NCI-H1417 (cell line): ENCODE results near the gene EDN2.

Experiments used
- DNase-seq, 3 experiments: peaks; one replicate each; lab custom pipeline; 2025; lab: John Stamatoyannopoulos, UW

EDN2 gene

GRCh38 chr1:41498804-41499203, 14.3 kb upstream of the EDN2 start:
- DNase-seq: no peak

GRCh38 chr1:41498391-41498790, 13.9 kb upstream of the EDN2 start:
- DNase-seq: no peak

GRCh38 chr1:41497461-41498030, 13.1 kb upstream of the EDN2 start:
- DNase-seq: no peak

- DNase-seq: no peak
Observed at GRCh38 chr1:41497056-41497440, 12.6 kb upstream of the EDN2 start.

- peak in 2 of 3 experiments; percentile 30 to 42 for DNase-seq
Observed at GRCh38 chr1:41496080-41497055, 11.9 kb upstream of the EDN2 start.

- peak in 1 of 3 experiments; percentile 27 for DNase-seq
Observed at GRCh38 chr1:41495210-41495948, 10.9 kb upstream of the EDN2 start.

GRCh38 chr1:41494351-41495209, 10.1 kb upstream of the EDN2 start:
- no peak for DNase-seq

GRCh38 chr1:41493626-41494350, 9.3 kb upstream of the EDN2 start:
- DNase-seq: no peak

GRCh38 chr1:41493117-41493536, 8.6 kb upstream of the EDN2 start:
- no peak for DNase-seq

- DNase-seq: no peak
Observed at GRCh38 chr1:41492341-41492848, 7.9 kb upstream of the EDN2 start.

GRCh38 chr1:41490911-41491310, 6.4 kb upstream of the EDN2 start:
- DNase-seq: no peak

- DNase-seq: no peak
Observed at GRCh38 chr1:41489561-41489960, 5.1 kb upstream of the EDN2 start.

GRCh38 chr1:41488040-41488951, 3.8 kb upstream of the EDN2 start:
- no peak for DNase-seq

GRCh38 chr1:41487126-41488039, 2.9 kb upstream of the EDN2 start:
- DNase-seq: no peak

GRCh38 chr1:41486371-41487125, 2.1 kb upstream of the EDN2 start:
- no peak for DNase-seq

GRCh38 chr1:41486053-41486370, 1.5 kb upstream of the EDN2 start:
- no peak for DNase-seq

GRCh38 chr1:41485605-41486004, 1.1 kb upstream of the EDN2 start:
- DNase-seq: no peak

GRCh38 chr1:41483960-41484401, 502 bp downstream of the EDN2 start:
- no peak for DNase-seq
